AG04450 (cell line): Measurements from ENCODE around the gene HM13. TPM values are rescaled to one million over a fixed set of nuclear protein-coding genes. Genes with fewer than 3 reads are reported as not detected.
A peak's percentile ranks its signal among the peaks of the same experiment; 100 is the strongest.
"Not testable (repeated sequence)": the region's sequence is repeated elsewhere in the genome, so short reads cannot be mapped to it uniquely, and the experiment has no call there.

Experiments used
- CTCF ChIA-PET: fragments of 300-600, 350-600 bp; formaldehyde crosslinking; extraction: SDS; loops from one replicate; lab custom pipeline; 2022; ENCODE audit warnings: antibody characterized with exemption, inconsistent platforms; lab: Charles Lee
- POLR2A ChIA-PET: fragments of 350-600 bp; formaldehyde crosslinking; extraction: SDS; loops from one replicate; lab custom pipeline; 2021; ENCODE audit warnings: antibody characterized with exemption, inconsistent platforms; lab: Yijun Ruan, JAX
- DNase-seq: peaks from one replicate; pipeline ENCODE4 v3.0.0-alpha.2; 2011; ENCODE audit warnings: low read depth, low spot score
- H3K27ac ChIP-seq: one replicate; pipeline ENCODE4 v1.5.1; 2012; ENCODE audit warnings: low read depth, low read length, control low read depth
- H3K27me3 ChIP-seq: one replicate; pipeline ENCODE4 v1.6.0; 2012; ENCODE audit warnings: low read length; ENCODE audit not compliant: control insufficient read depth, insufficient read depth
- H3K4me3 ChIP-seq: 2 replicates; pipeline ENCODE4 v1.5.1; 2011; ENCODE audit warnings: mild to moderate bottlenecking, low read depth, low read length, control low read depth
- H3K9me3 ChIP-seq: 2 replicates; pipeline ENCODE4 v1.5.1; 2012; ENCODE audit warnings: low read length; ENCODE audit not compliant: control insufficient read depth, insufficient read depth
- polyA plus RNA-seq: library from polyadenylated mRNA; depleted of rRNA; stranded (reverse); fragments of >200 nt; gene quantifications from 2 replicates; pipeline ENCODE4 v1.2.3, GENCODE V29; 2011
- TF ChIP-seq, protein P1 (sequence below): IDR thresholded peaks from 2 replicates; pipeline ENCODE4 v1.5.1; 2011; ENCODE audit warnings: low read depth, low read length, control low read depth, inconsistent platforms

Gene HM13
- polyA plus RNA-seq, 1 experiment = 167 TPM

GRCh38 chr20:31515072-31515774, 981 bp downstream of the HM13 start:
- ChIA-PET POLR2A (no interaction called here), CTCF (interaction anchor here (0.8 to 1.1 kb wide), 4 partner anchors 12 to 98 kb away, joined by 3 to 4 read pairs (median 4); no protein-coding TSS in a partner anchor)
- TF ChIP-seq, protein P1, sequence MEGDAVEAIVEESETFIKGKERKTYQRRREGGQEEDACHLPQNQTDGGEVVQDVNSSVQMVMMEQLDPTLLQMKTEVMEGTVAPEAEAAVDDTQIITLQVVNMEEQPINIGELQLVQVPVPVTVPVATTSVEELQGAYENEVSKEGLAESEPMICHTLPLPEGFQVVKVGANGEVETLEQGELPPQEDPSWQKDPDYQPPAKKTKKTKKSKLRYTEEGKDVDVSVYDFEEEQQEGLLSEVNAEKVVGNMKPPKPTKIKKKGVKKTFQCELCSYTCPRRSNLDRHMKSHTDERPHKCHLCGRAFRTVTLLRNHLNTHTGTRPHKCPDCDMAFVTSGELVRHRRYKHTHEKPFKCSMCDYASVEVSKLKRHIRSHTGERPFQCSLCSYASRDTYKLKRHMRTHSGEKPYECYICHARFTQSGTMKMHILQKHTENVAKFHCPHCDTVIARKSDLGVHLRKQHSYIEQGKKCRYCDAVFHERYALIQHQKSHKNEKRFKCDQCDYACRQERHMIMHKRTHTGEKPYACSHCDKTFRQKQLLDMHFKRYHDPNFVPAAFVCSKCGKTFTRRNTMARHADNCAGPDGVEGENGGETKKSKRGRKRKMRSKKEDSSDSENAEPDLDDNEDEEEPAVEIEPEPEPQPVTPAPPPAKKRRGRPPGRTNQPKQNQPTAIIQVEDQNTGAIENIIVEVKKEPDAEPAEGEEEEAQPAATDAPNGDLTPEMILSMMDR = no peak
- peaks cover 2% of the 10 kb centered on the region for H3K27me3 ChIP-seq
- H3K9me3 ChIP-seq = peaks cover 2% of the 10 kb centered on the region; the same call in 1 of the 2 replicates
- no peak for DNase-seq
- peak overlapping the region; percentile 75 for H3K27ac ChIP-seq
- H3K4me3 ChIP-seq = peak overlapping the region; percentile 99

DNA sequence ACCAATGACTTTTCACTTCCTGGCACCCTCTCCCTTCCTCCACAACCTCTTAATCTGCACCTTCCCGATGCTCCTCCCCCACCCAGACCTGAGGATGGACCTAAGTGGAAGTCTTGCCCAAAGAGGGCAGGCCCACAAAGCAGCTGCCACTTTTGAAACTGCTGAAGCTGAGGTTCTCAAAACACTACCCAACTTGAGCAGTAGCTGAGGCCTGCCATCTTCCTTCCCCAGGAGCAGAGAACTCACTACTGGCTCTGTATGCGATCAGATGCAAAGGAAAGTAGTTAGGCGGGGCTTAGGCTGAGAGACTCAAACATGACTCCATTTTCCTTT, 1.5 kb downstream of the HM13 start:
- no peak overlapping the region for H3K27ac ChIP-seq
- peaks cover 2% of the 10 kb centered on the region for H3K27me3 ChIP-seq
- ChIA-PET POLR2A (no interaction called here), CTCF (interaction anchor here (0.8 to 1.1 kb wide), 5 partner anchors 12 to 97 kb away, joined by 3 to 4 read pairs (median 3); no protein-coding TSS in a partner anchor)
- H3K9me3 ChIP-seq = peaks cover 2% of the 10 kb centered on the region; the same call in 1 of the 2 replicates
- DNase-seq = no peak
- TF ChIP-seq, protein P1 = no peak
- peak overlapping the region; percentile 99 for H3K4me3 ChIP-seq

DNA sequence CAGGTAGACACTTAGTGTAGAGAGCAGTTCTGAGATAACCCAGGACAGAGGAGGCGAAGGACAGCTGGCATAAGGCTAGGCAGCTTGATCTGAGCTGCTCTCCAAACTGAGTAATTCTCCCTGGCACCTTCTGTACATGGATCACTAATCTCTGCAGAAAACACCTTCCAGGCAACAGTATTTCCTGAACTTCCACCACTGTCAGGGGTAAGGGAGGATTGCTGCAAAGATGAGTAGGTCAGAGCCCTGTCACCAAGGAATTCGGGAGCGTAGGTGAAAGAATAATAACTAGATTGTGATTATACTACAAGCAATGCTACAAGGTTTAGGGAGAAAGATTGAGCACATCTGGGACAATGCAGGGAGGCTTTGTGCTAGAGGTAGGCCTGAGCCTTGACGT, 1.9 kb downstream of the HM13 start:
- ChIA-PET POLR2A (no interaction called here), CTCF (interaction anchor here (0.8 to 1.1 kb wide), 5 partner anchors 13 to 97 kb away, joined by 3 to 4 read pairs (median 3); no protein-coding TSS in a partner anchor)
- Histone ChIP-seq H3K27ac (no peak overlapping the region), H3K4me3 (peak overlapping the region; percentile 99), H3K9me3 (peaks cover 2% of the 10 kb centered on the region; the same call in 1 of the 2 replicates), H3K27me3 (peaks cover under 1% of the 10 kb centered on the region)
- DNase-seq = no peak
- TF ChIP-seq, protein P1 = no peak

GRCh38 chr20:31516651-31517050, 2.4 kb downstream of the HM13 start:
- Histone ChIP-seq H3K27me3 (no peaks in the 10 kb centered on the region), H3K4me3 (peak overlapping the region; percentile 99), H3K27ac (no peak overlapping the region), H3K9me3 (peaks cover 2% of the 10 kb centered on the region; the same call in 1 of the 2 replicates)
- DNase-seq = no peak
- CTCF ChIA-PET = interaction anchor here (0.9 to 1.2 kb wide), 4 partner anchors 13 to 96 kb away, joined by 3 to 5 read pairs (median 4); no protein-coding TSS in a partner anchor
- POLR2A ChIA-PET = no interaction called here
- TF ChIP-seq, protein P1 = no peak

GRCh38 chr20:31517373-31517772, 3.1 kb downstream of the HM13 start:
- ChIA-PET POLR2A (interaction anchor here (1.0 kb wide), 1 partner anchor 95 kb away, joined by 3 read pairs; no protein-coding TSS in a partner anchor), CTCF (interaction anchor here (1.2 kb wide), 1 partner anchor 95 kb away, joined by 5 read pairs; no protein-coding TSS in a partner anchor)
- TF ChIP-seq, protein P1 = peak; percentile 36
- Histone ChIP-seq H3K27ac (peak overlapping the region; percentile 11), H3K4me3 (no peak overlapping the region), H3K27me3 (no peaks in the 10 kb centered on the region), H3K9me3 (peaks cover 2% of the 10 kb centered on the region; the same call in 1 of the 2 replicates)
- no peak for DNase-seq

- H3K4me3 ChIP-seq, H3K27ac ChIP-seq, H3K9me3 ChIP-seq, H3K27me3 ChIP-seq, DNase-seq: not testable (repeated sequence)
- ChIA-PET POLR2A (interaction anchor here (0.7 kb wide), 1 partner anchor 34 kb away, joined by 3 read pairs; no protein-coding TSS in a partner anchor), CTCF (interaction anchor here (1.2 to 1.8 kb wide), 5 partner anchors 18 to 91 kb away, joined by 4 to 23 read pairs (median 5); no protein-coding TSS in a partner anchor)
Measured at GRCh38 chr20:31521267-31521666, 7.0 kb downstream of the HM13 start.
